ENCODE data around the gene MUSTN1.

GRCh38 chr3:52871761-52872160, 36.9 kb upstream of the MUSTN1 start:
- TF ChIP-seq CTCF (optimal IDR thresholded peaks at IDR 0.05 in 1 of 3, IDR thresholded peaks at IDR 0.05 in 1 of 3, conservative IDR thresholded peaks at IDR 0.05 in 1 of 3; ENCODE audit: extremely low read depth in 1 of 3, insufficient read depth in 2 of 3, low read length in 3 of 3), result no peak
- no peak for TF ChIP-seq EZH2 (IDR thresholded peaks at IDR 0.05; ENCODE audit: low read length)

Data from keratinocyte (primary cell).